ENCODE measurements around the gene TLN1. TPM values are rescaled to one million over a fixed set of nuclear protein-coding genes. Genes with fewer than 3 reads are reported as not detected.

TLN1 gene, protein sequence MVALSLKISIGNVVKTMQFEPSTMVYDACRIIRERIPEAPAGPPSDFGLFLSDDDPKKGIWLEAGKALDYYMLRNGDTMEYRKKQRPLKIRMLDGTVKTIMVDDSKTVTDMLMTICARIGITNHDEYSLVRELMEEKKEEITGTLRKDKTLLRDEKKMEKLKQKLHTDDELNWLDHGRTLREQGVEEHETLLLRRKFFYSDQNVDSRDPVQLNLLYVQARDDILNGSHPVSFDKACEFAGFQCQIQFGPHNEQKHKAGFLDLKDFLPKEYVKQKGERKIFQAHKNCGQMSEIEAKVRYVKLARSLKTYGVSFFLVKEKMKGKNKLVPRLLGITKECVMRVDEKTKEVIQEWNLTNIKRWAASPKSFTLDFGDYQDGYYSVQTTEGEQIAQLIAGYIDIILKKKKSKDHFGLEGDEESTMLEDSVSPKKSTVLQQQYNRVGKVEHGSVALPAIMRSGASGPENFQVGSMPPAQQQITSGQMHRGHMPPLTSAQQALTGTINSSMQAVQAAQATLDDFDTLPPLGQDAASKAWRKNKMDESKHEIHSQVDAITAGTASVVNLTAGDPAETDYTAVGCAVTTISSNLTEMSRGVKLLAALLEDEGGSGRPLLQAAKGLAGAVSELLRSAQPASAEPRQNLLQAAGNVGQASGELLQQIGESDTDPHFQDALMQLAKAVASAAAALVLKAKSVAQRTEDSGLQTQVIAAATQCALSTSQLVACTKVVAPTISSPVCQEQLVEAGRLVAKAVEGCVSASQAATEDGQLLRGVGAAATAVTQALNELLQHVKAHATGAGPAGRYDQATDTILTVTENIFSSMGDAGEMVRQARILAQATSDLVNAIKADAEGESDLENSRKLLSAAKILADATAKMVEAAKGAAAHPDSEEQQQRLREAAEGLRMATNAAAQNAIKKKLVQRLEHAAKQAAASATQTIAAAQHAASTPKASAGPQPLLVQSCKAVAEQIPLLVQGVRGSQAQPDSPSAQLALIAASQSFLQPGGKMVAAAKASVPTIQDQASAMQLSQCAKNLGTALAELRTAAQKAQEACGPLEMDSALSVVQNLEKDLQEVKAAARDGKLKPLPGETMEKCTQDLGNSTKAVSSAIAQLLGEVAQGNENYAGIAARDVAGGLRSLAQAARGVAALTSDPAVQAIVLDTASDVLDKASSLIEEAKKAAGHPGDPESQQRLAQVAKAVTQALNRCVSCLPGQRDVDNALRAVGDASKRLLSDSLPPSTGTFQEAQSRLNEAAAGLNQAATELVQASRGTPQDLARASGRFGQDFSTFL (N-terminal part only)
- total RNA-seq = 223 and 265 TPM in 2 replicates

DNA sequence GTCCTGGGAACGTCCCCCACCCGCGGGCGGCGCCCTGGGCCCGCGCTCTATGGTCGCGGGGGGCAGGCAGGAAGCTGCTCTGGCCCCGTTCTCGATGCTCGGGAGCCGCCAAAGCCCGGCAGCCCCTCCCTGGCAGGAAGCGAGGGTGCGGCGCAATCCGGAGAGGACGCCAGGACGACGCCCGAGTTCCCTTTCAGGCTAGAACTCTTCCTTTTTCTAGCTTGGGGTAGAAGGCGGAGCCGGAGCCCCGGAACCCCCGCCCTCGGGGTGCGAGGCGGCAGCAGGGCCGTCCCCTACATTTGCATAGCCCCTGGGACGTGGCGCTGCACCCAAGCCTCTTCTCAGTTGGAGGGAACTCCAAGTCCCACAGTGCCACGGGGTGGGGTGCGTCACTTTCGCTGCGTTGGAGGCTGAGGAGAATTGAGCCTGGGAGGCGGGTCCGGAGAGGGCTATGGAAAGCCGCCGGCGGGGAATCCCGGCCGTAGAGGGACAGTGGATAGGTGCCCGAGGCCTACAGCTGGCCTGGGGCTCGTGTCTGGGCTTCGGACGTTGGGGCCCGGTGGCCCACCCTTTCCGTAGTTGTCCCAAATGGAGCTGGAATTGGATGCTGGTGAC lies at the start of gene TLN1, which contains the start of gene CREB3:
TLN1 (minus strand) TSS at position 11 of the 615 bp plus-strand sequence. CDS start 6,501 bp downstream, outside the sequence.
CREB3 (plus strand) TSS at position 482 of the 615 bp plus-strand sequence; CDS start at position 589, 107 bp downstream.

DNA sequence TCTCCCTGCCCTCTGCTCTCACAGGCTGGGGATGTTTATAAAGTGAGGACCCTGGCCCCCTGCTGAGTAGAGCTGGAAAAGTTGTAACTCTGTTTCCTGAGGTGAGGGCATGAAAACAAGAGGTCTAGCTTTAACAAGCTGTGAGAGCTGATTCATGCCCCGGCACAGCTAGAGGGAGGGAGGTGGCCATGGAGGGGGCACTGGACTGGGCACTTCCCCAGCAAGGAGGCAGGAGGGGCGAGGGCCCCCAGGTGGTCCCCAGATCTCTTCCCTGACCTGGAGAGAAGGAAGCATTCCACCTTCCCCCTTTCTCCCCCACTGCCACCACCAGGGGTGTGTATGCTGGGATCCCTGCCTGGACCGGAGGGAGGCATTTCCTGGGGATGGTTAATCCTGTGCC lies 22.3 kb upstream of the TLN1 start, which contains the start of gene MSMP:
MSMP (minus strand) TSS at position 13 of the 400 bp plus-strand sequence. CDS start 147 bp downstream, outside the sequence.

GRCh38 chr9:35748858-35749514 lies 17.0 kb upstream of the TLN1 start, which contains the start of the genes GBA2 and RGP1:
Gene GBA2 (minus strand): TSS chr9:35749228. CDS start chr9:35748704, 524 bp downstream.
Gene RGP1 (plus strand): TSS chr9:35749287. CDS start chr9:35749756, 469 bp downstream.

GRCh38 chr9:35689542-35690293 lies 42.3 kb downstream of the TLN1 start, which contains the start of gene TPM2:
Gene TPM2 (minus strand): TSS chr9:35689925. CDS start chr9:35689817, 108 bp downstream.

DNA sequence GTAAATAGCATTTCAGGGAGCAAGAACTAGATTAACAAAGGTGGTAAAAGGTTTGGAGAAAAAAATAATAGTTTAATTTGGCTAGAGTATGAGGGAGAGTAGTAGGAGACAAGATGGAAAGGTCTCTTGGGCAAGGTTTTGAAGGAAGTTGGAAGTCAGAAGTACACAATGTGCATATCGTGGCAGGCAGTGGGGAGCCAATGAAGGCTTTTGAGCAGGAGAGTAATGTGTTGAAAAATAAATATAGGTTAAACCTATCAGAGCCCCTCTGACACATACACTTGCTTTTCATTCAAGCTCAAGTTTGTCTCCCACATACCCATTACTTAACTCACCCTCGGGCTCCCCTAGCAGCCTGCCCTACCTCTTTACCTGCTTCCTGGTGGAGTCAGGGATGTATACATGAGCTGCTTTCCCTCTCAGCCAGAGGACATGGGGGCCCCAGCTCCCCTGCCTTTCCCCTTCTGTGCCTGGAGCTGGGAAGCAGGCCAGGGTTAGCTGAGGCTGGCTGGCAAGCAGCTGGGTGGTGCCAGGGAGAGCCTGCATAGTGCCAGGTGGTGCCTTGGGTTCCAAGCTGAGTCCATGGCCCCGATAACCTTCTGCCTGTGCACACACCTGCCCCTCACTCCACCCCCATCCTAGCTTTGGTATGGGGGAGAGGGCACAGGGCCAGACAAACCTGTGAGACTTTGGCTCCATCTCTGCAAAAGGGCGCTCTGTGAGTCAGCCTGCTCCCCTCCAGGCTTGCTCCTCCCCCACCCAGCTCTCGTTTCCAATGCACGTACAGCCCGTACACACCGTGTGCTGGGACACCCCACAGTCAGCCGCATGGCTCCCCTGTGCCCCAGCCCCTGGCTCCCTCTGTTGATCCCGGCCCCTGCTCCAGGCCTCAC lies 58.6 kb downstream of the TLN1 start, which contains the start of gene CA9:
CA9 (plus strand) TSS at position 797 of the 893 bp plus-strand sequence; CDS start at position 829, 32 bp downstream.

GRCh38 chr9:35664531-35665470 lies 67.2 kb downstream of the TLN1 start, which contains the start of gene ARHGEF39:
Gene ARHGEF39 (minus strand): TSS chr9:35665195. CDS start chr9:35665169, 26 bp downstream.

GRCh38 chr9:35658137-35658967 lies 73.6 kb downstream of the TLN1 start, which contains the start of gene CCDC107:
Gene CCDC107 (plus strand): TSS chr9:35658292. CDS start chr9:35658380, 88 bp downstream.

GRCh38 chr9:35657546-35658136 lies 74.4 kb downstream of the TLN1 start, which contains the start of gene RMRP:
Gene RMRP (minus strand): TSS chr9:35658019.

GRCh38 chr9:35650341-35651158 lies 81.4 kb downstream of the TLN1 start, which contains the start of gene SIT1:
Gene SIT1 (minus strand): TSS chr9:35650931. CDS start chr9:35650853, 78 bp downstream.

Other genes starting within 250 kb of the TLN1 start
- gene RUSC2, start 242.1 kb downstream of the TLN1 start, total RNA-seq = 10.1 and 10.2 TPM in 2 replicates
- gene TESK1, start 126.9 kb downstream of the TLN1 start, total RNA-seq = 3.6 and 4.7 TPM in 2 replicates
- not detected in 2 replicates for gene CD72, start 113.8 kb downstream of the TLN1 start, total RNA-seq
- not detected in 2 replicates for gene SIT1, start 81.3 kb downstream of the TLN1 start, total RNA-seq
- gene RMRP, start 74.2 kb downstream of the TLN1 start, total RNA-seq = 14,209 and 20,786 TPM in 2 replicates
- gene CCDC107, start 73.9 kb downstream of the TLN1 start, total RNA-seq = 10.1 and 12.2 TPM in 2 replicates
- 0.97 and 1.5 TPM in 2 replicates for gene ARHGEF39, start 67.0 kb downstream of the TLN1 start, total RNA-seq
- 0.15 TPM in 1 of 2 replicates, not detected in the other for gene CA9, start 58.3 kb downstream of the TLN1 start, total RNA-seq
- 305 and 385 TPM in 2 replicates for gene TPM2, start 42.3 kb downstream of the TLN1 start, total RNA-seq
- 41.9 and 64.9 TPM in 2 replicates for gene CREB3, start 471 bp upstream of the TLN1 start, total RNA-seq
- 110 and 138 TPM in 2 replicates for gene GBA2, start 17.0 kb upstream of the TLN1 start, total RNA-seq
- gene RGP1, start 17.1 kb upstream of the TLN1 start, total RNA-seq = 10.3 and 14.6 TPM in 2 replicates
- 91.8 and 187 TPM in 2 replicates for gene MSMP, start 22.1 kb upstream of the TLN1 start, total RNA-seq
- gene NPR2, start 59.4 kb upstream of the TLN1 start, total RNA-seq = 11.4 and 19.5 TPM in 2 replicates
- 0.32 TPM in 1 of 2 replicates, not detected in the other for gene SPAG8, start 80.1 kb upstream of the TLN1 start, total RNA-seq
- 22.1 and 23.6 TPM in 2 replicates for gene HINT2, start 82.8 kb upstream of the TLN1 start, total RNA-seq
- not detected in 2 replicates for gene FAM221B, start 96.5 kb upstream of the TLN1 start, total RNA-seq
- under 0.01 and 0.91 TPM in 2 replicates for gene TMEM8B, start 97.0 kb upstream of the TLN1 start, total RNA-seq
- not detected in 2 replicates for gene OR13J1, start 138.2 kb upstream of the TLN1 start, total RNA-seq
- 0.76 and 3.2 TPM in 2 replicates for gene HRCT1, start 174.0 kb upstream of the TLN1 start, total RNA-seq
- 10.3 and 14.3 TPM in 2 replicates for gene SPAAR, start 177.3 kb upstream of the TLN1 start, total RNA-seq
- gene OR2S2, start 226.0 kb upstream of the TLN1 start, total RNA-seq = not detected in 2 replicates

All from epithelial cell of umbilical artery (primary cell).